ENCODE results near the gene CABLES2. TPM values are rescaled to one million over a fixed set of nuclear protein-coding genes. Genes with fewer than 3 reads are reported as not detected.

Gene CABLES2
- total RNA-seq, 1 experiment from 2014 or later: 12.4 TPM

DNA sequence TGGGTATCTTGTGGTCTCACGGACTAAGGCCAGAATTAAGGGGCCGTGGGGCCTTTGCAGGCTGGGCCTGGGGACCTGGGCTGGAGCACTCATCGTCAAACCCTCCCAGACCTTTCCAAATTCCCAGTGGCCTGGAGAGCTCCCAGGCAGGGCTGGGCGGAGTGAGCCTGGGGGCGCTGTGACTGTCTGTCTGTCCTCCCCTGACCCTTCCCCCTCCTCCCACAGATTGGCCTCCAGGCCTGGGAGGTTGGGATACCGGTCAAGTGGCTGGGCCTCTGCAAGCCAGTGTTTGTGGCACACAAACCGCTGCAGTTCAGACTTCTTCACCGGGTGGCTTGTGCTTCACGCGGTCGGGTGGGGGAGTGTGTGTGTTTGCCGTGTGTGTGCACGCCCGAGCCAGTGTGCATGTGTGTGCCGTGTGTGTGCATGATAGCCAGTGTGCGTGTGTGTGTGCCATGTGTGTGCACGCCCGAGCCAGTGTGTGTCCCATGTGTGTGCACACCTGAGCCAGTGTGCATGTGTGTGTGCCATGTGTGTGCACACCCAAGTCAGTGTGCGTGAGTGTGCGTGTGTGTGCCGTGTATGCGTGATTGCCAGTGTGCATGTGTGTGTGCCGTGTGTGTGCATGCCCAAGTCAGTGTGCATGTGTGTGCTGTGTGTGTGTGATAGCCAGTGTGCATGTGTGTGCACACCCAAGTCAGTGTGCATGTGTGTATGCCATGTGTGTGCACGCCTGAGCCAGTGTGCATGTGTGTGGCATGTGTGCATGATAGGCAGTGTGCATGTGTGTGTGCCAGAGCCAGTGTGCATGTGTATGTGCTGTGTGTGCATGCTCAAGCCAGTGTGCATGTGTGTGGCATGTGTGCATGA lies 14.0 kb upstream of the CABLES2 start:
- ATAC-seq (no peak), DNase-seq (no peak)
- POLR2A ChIA-PET (ENCODE audit: unreplicated experiment): no interaction called here
- H3K4me2 ChIP-seq (ENCODE audit: low read length): no peak overlapping the region
- intact Hi-C loops (cut with micrococcal nuclease): no loop called here
- TF ChIP-seq EZH2phosphoT487 (IDR thresholded peaks at IDR 0.05; ENCODE audit: borderline replicate concordance, low read length) (no peak), EZH2 (IDR thresholded peaks at IDR 0.05; ENCODE audit: low read length, unreplicated experiment) (no peak)
- TF ChIP-seq, protein P1, sequence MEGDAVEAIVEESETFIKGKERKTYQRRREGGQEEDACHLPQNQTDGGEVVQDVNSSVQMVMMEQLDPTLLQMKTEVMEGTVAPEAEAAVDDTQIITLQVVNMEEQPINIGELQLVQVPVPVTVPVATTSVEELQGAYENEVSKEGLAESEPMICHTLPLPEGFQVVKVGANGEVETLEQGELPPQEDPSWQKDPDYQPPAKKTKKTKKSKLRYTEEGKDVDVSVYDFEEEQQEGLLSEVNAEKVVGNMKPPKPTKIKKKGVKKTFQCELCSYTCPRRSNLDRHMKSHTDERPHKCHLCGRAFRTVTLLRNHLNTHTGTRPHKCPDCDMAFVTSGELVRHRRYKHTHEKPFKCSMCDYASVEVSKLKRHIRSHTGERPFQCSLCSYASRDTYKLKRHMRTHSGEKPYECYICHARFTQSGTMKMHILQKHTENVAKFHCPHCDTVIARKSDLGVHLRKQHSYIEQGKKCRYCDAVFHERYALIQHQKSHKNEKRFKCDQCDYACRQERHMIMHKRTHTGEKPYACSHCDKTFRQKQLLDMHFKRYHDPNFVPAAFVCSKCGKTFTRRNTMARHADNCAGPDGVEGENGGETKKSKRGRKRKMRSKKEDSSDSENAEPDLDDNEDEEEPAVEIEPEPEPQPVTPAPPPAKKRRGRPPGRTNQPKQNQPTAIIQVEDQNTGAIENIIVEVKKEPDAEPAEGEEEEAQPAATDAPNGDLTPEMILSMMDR (conservative IDR thresholded peaks at IDR 0.05; ENCODE audit: low read depth, low read length): no peak
- H3K27me3 ChIP-seq (ENCODE audit: low read length): no peaks in the 10 kb centered on the region
- BruUV-seq (replicated peaks): no TSS peak
- no peak overlapping the region for H3K27ac ChIP-seq (ENCODE audit: low read length)
- no peak overlapping the region for H3K4me3 ChIP-seq (ENCODE audit: low read length)
- H3K79me2 ChIP-seq (ENCODE audit: low read length): 0 out of 2 replicates have a peak, but pooled peaks cover under 1% of the 10 kb centered on the region
- no peaks in the 10 kb centered on the region for H3K9me2 ChIP-seq (replicated peaks; ENCODE audit: low read length)
- no peaks in the 10 kb centered on the region for H4K20me1 ChIP-seq (ENCODE audit: low read length)
- H3K9ac ChIP-seq (ENCODE audit: low read length): no peak overlapping the region
- no peaks in the 10 kb centered on the region for H3K9me3 ChIP-seq (ENCODE audit: low read length)
- CTCF ChIA-PET: no interaction called here
- H3F3A ChIP-seq (ENCODE audit: low read length, unreplicated experiment): no peaks in the 10 kb centered on the region
- no peak overlapping the region for H2AFZ ChIP-seq (ENCODE audit: low read length)
- peaks cover 6% of the 10 kb centered on the region for H3K4me1 ChIP-seq (ENCODE audit: insufficient read depth, low read length)
- H3K36me3 ChIP-seq (ENCODE audit: low read depth, low read length): no peaks in the 10 kb centered on the region

DNA sequence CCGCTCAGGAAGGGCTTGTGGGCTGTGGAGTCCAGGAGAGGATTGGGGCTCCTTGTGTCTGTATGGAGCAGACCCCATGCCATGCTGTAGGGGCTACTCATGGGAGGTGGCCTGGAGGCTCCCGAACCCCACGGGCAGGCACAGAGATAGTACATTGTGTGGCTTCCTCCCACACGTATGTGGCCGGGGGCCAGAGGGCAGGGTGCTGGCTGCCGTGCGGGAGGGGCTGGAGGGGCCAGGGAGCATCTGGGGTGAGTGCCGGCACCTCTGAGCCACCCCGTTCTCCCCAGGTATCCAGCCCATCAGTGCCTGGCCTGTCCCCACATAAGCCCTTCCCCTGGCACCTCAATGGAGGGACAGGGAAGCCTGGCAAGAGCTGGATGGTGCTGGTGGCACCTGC lies 12.7 kb upstream of the CABLES2 start:
- Histone ChIP-seq H3K4me1 (ENCODE audit: insufficient read depth, low read length) (peaks cover 5% of the 10 kb centered on the region; the same call in 1 of the 2 replicates), H2AFZ (ENCODE audit: low read length) (no peak overlapping the region), H3K4me2 (ENCODE audit: low read length) (no peak overlapping the region), H3K27me3 (ENCODE audit: low read length) (no peaks in the 10 kb centered on the region), H3K9me2 (replicated peaks; ENCODE audit: low read length) (no peaks in the 10 kb centered on the region), H3K79me2 (ENCODE audit: low read length) (no peaks in the 10 kb centered on the region), H3F3A (ENCODE audit: low read length, unreplicated experiment) (no peaks in the 10 kb centered on the region), H3K4me3 (ENCODE audit: low read length) (no peak overlapping the region), H3K36me3 (ENCODE audit: low read depth, low read length) (no peaks in the 10 kb centered on the region), H3K9me3 (ENCODE audit: low read length) (no peaks in the 10 kb centered on the region), H3K9ac (ENCODE audit: low read length) (no peak overlapping the region), H3K27ac (ENCODE audit: low read length) (no peak overlapping the region), H4K20me1 (ENCODE audit: low read length) (no peaks in the 10 kb centered on the region)
- ATAC-seq: no peak
- POLR2A ChIA-PET (ENCODE audit: unreplicated experiment): no interaction called here
- no TSS peak for BruUV-seq (replicated peaks)
- CTCF ChIA-PET: no interaction called here
- TF ChIP-seq, protein P1 (conservative IDR thresholded peaks at IDR 0.05; ENCODE audit: low read depth, low read length): no peak
- TF ChIP-seq EZH2phosphoT487 (IDR thresholded peaks at IDR 0.05; ENCODE audit: borderline replicate concordance, low read length): no peak
- TF ChIP-seq EZH2 (IDR thresholded peaks at IDR 0.05; ENCODE audit: low read length, unreplicated experiment): no peak
- DNase-seq: no peak
- intact Hi-C loops (cut with micrococcal nuclease): no loop called here

All from PC-3 (cell line).